Measurements from ENCODE around the gene KREMEN2.

DNA sequence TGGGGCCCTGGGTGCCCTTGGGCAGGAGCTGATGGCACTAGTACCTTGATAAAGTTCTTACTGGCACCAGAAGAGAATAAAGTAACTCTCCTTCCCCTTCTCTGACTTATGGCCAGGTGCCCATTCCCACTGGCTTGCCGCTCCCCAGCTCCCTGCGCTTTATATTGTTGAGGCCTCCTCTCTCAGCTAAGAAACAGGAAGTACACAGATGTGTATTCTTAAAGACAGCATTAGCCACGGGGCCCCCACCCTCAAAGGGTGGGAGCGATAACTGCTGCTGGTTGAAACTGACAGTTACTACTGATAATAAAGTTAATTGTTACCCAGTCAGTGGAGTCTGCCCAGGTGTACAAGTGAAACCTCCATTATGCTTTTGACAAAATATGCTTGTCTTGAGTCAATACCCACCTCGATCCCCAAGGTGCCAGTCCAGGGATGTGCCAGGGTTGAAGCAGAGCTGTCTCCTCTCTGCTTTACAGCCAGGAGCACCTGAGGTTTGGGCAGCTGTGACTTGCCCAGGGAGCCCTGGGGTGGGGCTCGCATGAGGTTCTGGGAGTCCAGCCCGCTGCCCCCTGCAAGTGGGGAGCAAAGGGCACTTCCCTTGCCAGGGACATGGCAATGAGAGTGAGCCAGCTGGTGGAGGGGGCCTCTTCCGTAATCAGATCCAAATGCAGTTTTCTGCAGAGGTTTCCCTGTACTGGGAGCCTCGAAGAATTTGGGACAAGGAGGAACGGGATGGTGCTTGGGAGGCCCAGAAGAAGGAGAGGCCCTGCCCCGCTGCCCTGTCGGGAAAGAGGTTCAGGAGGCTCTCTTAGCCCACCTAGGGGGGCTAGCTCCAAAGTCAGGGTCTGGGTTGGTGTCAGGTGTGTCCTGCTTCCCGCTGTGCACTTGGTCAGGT is 43.2 kb downstream of the KREMEN2 start:
- TF ChIP-seq, protein P1, sequence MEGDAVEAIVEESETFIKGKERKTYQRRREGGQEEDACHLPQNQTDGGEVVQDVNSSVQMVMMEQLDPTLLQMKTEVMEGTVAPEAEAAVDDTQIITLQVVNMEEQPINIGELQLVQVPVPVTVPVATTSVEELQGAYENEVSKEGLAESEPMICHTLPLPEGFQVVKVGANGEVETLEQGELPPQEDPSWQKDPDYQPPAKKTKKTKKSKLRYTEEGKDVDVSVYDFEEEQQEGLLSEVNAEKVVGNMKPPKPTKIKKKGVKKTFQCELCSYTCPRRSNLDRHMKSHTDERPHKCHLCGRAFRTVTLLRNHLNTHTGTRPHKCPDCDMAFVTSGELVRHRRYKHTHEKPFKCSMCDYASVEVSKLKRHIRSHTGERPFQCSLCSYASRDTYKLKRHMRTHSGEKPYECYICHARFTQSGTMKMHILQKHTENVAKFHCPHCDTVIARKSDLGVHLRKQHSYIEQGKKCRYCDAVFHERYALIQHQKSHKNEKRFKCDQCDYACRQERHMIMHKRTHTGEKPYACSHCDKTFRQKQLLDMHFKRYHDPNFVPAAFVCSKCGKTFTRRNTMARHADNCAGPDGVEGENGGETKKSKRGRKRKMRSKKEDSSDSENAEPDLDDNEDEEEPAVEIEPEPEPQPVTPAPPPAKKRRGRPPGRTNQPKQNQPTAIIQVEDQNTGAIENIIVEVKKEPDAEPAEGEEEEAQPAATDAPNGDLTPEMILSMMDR (IDR thresholded peaks at IDR 0.05): no peak
- TF ChIP-seq POLR2AphosphoS5 (IDR thresholded peaks at IDR 0.05) (no peak), EP300 (IDR thresholded peaks at IDR 0.05) (no peak), POLR2A (IDR thresholded peaks at IDR 0.05) (no peak)
